Right lobe of liver (tissue), 4 donors: ENCODE results near the gene DGLUCY.

Experiments used
- POLR2A ChIP-seq: fragments of 450-650 bp; IDR thresholded peaks from one replicate; pipeline ENCODE4 v1.6.1; 2017; ENCODE audit warnings: antibody characterized with exemption, mild to moderate bottlenecking
- TF ChIP-seq, protein P1 (sequence below), 4 donors: fragments of 200-600 bp in 3 of 4; fragments of 450-650 bp in 1 of 4; IDR thresholded peaks; one replicate each; pipeline versions ENCODE4 v1.5.1 to v1.8.0; 2016 to 2022; ENCODE audit warnings: antibody characterized with exemption in 4 of 4, mild to moderate bottlenecking in 2 of 4
- donor health status: DM: no; HTN: no; CAD: no.
- donor health status: DM: no; HTN: no; CAD: no.
- donor health status: DM: no; HTN: yes; CAD: no.

DNA sequence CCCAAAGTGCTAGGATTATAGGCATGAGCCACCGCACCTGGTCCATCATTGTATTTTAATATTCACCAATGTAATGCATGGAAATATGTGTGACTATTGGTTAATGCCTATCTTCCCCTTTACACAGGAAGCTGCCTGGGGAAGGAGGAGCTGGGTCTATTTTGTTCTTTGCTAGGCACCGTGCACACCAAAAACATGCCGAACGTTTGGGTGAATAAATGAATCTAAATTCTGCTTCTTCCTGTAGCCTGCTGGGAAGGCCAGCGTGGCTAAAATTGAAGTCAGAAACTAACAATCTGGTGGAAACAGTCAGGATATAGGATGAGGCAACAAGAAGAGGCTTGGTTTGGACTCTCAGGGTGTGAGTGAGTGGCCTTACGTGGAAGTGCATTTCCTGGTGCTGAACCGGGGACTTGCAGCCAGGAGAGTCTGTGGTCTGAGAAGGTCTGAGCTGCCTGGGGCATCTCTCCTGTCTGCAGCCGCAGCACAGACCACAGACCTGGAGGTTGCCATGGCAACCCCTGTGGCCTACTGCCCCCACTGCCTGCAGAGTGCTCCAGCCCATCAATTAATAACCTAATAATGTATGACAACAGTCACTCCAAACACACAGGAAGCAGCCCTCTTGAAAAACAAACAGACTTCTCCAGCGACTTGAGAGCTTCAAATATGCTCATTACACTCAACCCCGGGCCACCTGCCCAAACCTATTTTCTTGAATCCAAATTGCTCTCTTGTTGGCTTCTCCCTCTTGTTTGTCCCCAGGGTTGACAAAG, 136.2 kb downstream of the DGLUCY start:
- TF ChIP-seq, protein P1, sequence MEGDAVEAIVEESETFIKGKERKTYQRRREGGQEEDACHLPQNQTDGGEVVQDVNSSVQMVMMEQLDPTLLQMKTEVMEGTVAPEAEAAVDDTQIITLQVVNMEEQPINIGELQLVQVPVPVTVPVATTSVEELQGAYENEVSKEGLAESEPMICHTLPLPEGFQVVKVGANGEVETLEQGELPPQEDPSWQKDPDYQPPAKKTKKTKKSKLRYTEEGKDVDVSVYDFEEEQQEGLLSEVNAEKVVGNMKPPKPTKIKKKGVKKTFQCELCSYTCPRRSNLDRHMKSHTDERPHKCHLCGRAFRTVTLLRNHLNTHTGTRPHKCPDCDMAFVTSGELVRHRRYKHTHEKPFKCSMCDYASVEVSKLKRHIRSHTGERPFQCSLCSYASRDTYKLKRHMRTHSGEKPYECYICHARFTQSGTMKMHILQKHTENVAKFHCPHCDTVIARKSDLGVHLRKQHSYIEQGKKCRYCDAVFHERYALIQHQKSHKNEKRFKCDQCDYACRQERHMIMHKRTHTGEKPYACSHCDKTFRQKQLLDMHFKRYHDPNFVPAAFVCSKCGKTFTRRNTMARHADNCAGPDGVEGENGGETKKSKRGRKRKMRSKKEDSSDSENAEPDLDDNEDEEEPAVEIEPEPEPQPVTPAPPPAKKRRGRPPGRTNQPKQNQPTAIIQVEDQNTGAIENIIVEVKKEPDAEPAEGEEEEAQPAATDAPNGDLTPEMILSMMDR (IDR thresholded peaks at IDR 0.05) = no peak
- TF ChIP-seq POLR2A = no peak
